Activated T-helper 1 cell treated with anti-CD3 and anti-CD28 coated beads, Interleukin-12 subunit alpha, Interleukin-12 subunit beta, Interleukin-2, Interleukin-4 antibody, amounts not matched to agents 30 ng/mL and 10 ng/mL and 1 ng/mL, durations not matched to agents 14 hours and 24 hours and 36 hours (primary cell): ENCODE results near the gene CST2. TPM values are rescaled to one million over a fixed set of nuclear protein-coding genes. Genes with fewer than 3 reads are reported as not detected.
"Not testable (repeated sequence)": the region's sequence is repeated elsewhere in the genome, so short reads cannot be mapped to it uniquely, and the experiment has no call there.

ENCODE experiments used
- DNase-seq: peaks from one replicate; pipeline ENCODE4 v3.0.0; 2021; ENCODE audit warnings: low spot score
- H3K27ac Mint-ChIP-seq: one replicate; pipeline ENCODE4 v1.8.0; 2021; ENCODE audit warnings: mild to moderate bottlenecking, mixed read lengths
- H3K27me3 Mint-ChIP-seq: one replicate; pipeline ENCODE4 v1.8.0; 2022; ENCODE audit warnings: mild to moderate bottlenecking, moderate library complexity, mixed read lengths; ENCODE audit not compliant: insufficient read depth
- H3K36me3 Mint-ChIP-seq: one replicate; pipeline ENCODE4 v1.8.0; 2021; ENCODE audit warnings: low read depth, mixed read lengths
- H3K4me1 Mint-ChIP-seq: one replicate; pipeline ENCODE4 v1.8.0; 2021; ENCODE audit warnings: low read depth, mixed read lengths
- H3K4me3 Mint-ChIP-seq: one replicate; pipeline ENCODE4 v1.8.0; 2021; ENCODE audit warnings: mild to moderate bottlenecking, moderate library complexity, mixed read lengths
- H3K9me3 Mint-ChIP-seq: one replicate; pipeline ENCODE4 v1.8.0; 2021; ENCODE audit warnings: mixed read lengths
- intact Hi-C: fragments of 100-400 bp; cut with micrococcal nuclease; formaldehyde crosslinking; loops from one replicate; pipeline ENCODE4 v1.15.1; 2024
- total RNA-seq: library from RNA; stranded (reverse); gene quantifications from 2 replicates; pipeline ENCODE4 v1.2.3, GENCODE V29; 2022

Gene CST2
- not detected in 2 replicates for total RNA-seq

- intact Hi-C loops = no loop called here
- Mint-ChIP-seq H3K9me3 (no peaks in the 10 kb centered on the region), H3K36me3 (no peaks in the 10 kb centered on the region), H3K4me3 (no peak within 1 kb of the TSS), H3K27ac (no peak within 1 kb of the TSS), H3K27me3 (no peaks in the 10 kb centered on the region), H3K4me1 (no peaks in the 10 kb centered on the region)
- no peak for DNase-seq
Observed at GRCh38 chr20:23826541-23827021, at the start of gene CST2. TSS of gene CST2 (minus strand) at chr20:23826729. CDS start at chr20:23826660, 69 bp downstream.

- intact Hi-C loops = no loop called here
Observed at GRCh38 chr20:23875606-23876237, 49.2 kb upstream of the CST2 start.

GRCh38 chr20:23874747-23875146, 48.2 kb upstream of the CST2 start:
- no peak overlapping the region for H3K27ac Mint-ChIP-seq
- intact Hi-C loops = no loop called here
- no peak overlapping the region for H3K4me3 Mint-ChIP-seq
- H3K27me3 Mint-ChIP-seq = peaks cover 4% of the 10 kb centered on the region
- no peaks in the 10 kb centered on the region for H3K36me3 Mint-ChIP-seq
- DNase-seq = no peak
- no peaks in the 10 kb centered on the region for H3K4me1 Mint-ChIP-seq
- no peaks in the 10 kb centered on the region for H3K9me3 Mint-ChIP-seq

More at GRCh38 chr20:23875606-23876237, 49.2 kb upstream of the CST2 start:
- no peaks in the 10 kb centered on the region for H3K36me3 Mint-ChIP-seq
- no peak overlapping the region for H3K27ac Mint-ChIP-seq
- H3K4me3 Mint-ChIP-seq = no peak overlapping the region
- DNase-seq = no peak
- no peaks in the 10 kb centered on the region for H3K9me3 Mint-ChIP-seq
- H3K4me1 Mint-ChIP-seq = no peaks in the 10 kb centered on the region
- peaks cover 2% of the 10 kb centered on the region for H3K27me3 Mint-ChIP-seq

GRCh38 chr20:23873370-23874015, 47.0 kb upstream of the CST2 start:
- H3K36me3 Mint-ChIP-seq = no peaks in the 10 kb centered on the region
- H3K4me1 Mint-ChIP-seq = no peaks in the 10 kb centered on the region
- intact Hi-C loops = no loop called here
- H3K9me3 Mint-ChIP-seq = no peaks in the 10 kb centered on the region
- peaks cover 10% of the 10 kb centered on the region for H3K27me3 Mint-ChIP-seq
- no peak overlapping the region for H3K4me3 Mint-ChIP-seq
- no peak overlapping the region for H3K27ac Mint-ChIP-seq
- no peak for DNase-seq

GRCh38 chr20:23872065-23872464, 45.5 kb upstream of the CST2 start:
- intact Hi-C loops = no loop called here
- Mint-ChIP-seq H3K36me3 (no peaks in the 10 kb centered on the region), H3K9me3 (no peaks in the 10 kb centered on the region), H3K4me1 (no peaks in the 10 kb centered on the region), H3K4me3 (no peak overlapping the region), H3K27ac (no peak overlapping the region), H3K27me3 (peaks cover 10% of the 10 kb centered on the region)
- DNase-seq = no peak

GRCh38 chr20:23870461-23870860, 43.9 kb upstream of the CST2 start:
- no peak overlapping the region for H3K4me3 Mint-ChIP-seq
- intact Hi-C loops = no loop called here
- no peaks in the 10 kb centered on the region for H3K9me3 Mint-ChIP-seq

GRCh38 chr20:23869520-23869919, 43.0 kb upstream of the CST2 start:
- Mint-ChIP-seq H3K36me3 (no peaks in the 10 kb centered on the region), H3K27me3 (peaks cover 13% of the 10 kb centered on the region), H3K4me1 (no peaks in the 10 kb centered on the region), H3K9me3 (no peaks in the 10 kb centered on the region), H3K27ac (no peak overlapping the region), H3K4me3 (no peak overlapping the region)
- no peak for DNase-seq
- intact Hi-C loops = no loop called here

More at GRCh38 chr20:23870461-23870860, 43.9 kb upstream of the CST2 start:
- DNase-seq = no peak
- H3K27me3 Mint-ChIP-seq = peaks cover 10% of the 10 kb centered on the region
- no peaks in the 10 kb centered on the region for H3K36me3 Mint-ChIP-seq
- no peaks in the 10 kb centered on the region for H3K4me1 Mint-ChIP-seq
- no peak overlapping the region for H3K27ac Mint-ChIP-seq

- Mint-ChIP-seq H3K36me3 (no peaks in the 10 kb centered on the region), H3K27me3 (peaks cover 13% of the 10 kb centered on the region), H3K9me3 (no peaks in the 10 kb centered on the region), H3K4me1 (no peaks in the 10 kb centered on the region), H3K27ac (no peak overlapping the region), H3K4me3 (no peak overlapping the region)
- intact Hi-C loops = no loop called here
- DNase-seq = no peak
Observed at GRCh38 chr20:23868321-23868720, 41.8 kb upstream of the CST2 start.

- intact Hi-C loops = no loop called here
- Mint-ChIP-seq H3K4me1 (no peaks in the 10 kb centered on the region), H3K4me3 (no peak overlapping the region), H3K9me3 (no peaks in the 10 kb centered on the region), H3K27me3 (peaks cover 11% of the 10 kb centered on the region), H3K36me3 (no peaks in the 10 kb centered on the region), H3K27ac (no peak overlapping the region)
- no peak for DNase-seq
Observed at GRCh38 chr20:23867152-23867776, 40.7 kb upstream of the CST2 start.

GRCh38 chr20:23860771-23861170, 34.2 kb upstream of the CST2 start:
- H3K9me3 Mint-ChIP-seq, H3K36me3 Mint-ChIP-seq, H3K4me3 Mint-ChIP-seq, DNase-seq, intact Hi-C loops, H3K27me3 Mint-ChIP-seq, H3K4me1 Mint-ChIP-seq, H3K27ac Mint-ChIP-seq: not testable (repeated sequence)

GRCh38 chr20:23857962-23858595, 31.6 kb upstream of the CST2 start:
- DNase-seq = no peak
- no peaks in the 10 kb centered on the region for H3K4me1 Mint-ChIP-seq
- no peaks in the 10 kb centered on the region for H3K9me3 Mint-ChIP-seq
- no peak overlapping the region for H3K27ac Mint-ChIP-seq
- H3K4me3 Mint-ChIP-seq = no peak overlapping the region
- no peaks in the 10 kb centered on the region for H3K27me3 Mint-ChIP-seq
- H3K36me3 Mint-ChIP-seq = no peaks in the 10 kb centered on the region
- intact Hi-C loops = no loop called here

- no peaks in the 10 kb centered on the region for H3K9me3 Mint-ChIP-seq
- H3K27me3 Mint-ChIP-seq = no peaks in the 10 kb centered on the region
- no peaks in the 10 kb centered on the region for H3K4me1 Mint-ChIP-seq
- no peak overlapping the region for H3K4me3 Mint-ChIP-seq
- H3K27ac Mint-ChIP-seq = no peak overlapping the region
- DNase-seq = no peak
- intact Hi-C loops = no loop called here
- H3K36me3 Mint-ChIP-seq = no peaks in the 10 kb centered on the region
Observed at GRCh38 chr20:23856736-23857135, 30.2 kb upstream of the CST2 start.

- Mint-ChIP-seq H3K9me3 (no peaks in the 10 kb centered on the region), H3K27me3 (no peaks in the 10 kb centered on the region), H3K27ac (no peak overlapping the region), H3K36me3 (no peaks in the 10 kb centered on the region), H3K4me3 (no peak overlapping the region), H3K4me1 (no peaks in the 10 kb centered on the region)
- intact Hi-C loops = no loop called here
- no peak for DNase-seq
Observed at GRCh38 chr20:23856226-23856625, 29.7 kb upstream of the CST2 start.
